Measurements from ENCODE around the gene LAMP2. TPM values are rescaled to one million over a fixed set of nuclear protein-coding genes. Genes with fewer than 3 reads are reported as not detected.
"Not testable (repeated sequence)": the region's sequence is repeated elsewhere in the genome, so short reads cannot be mapped to it uniquely, and the experiment has no call there.

LAMP2 gene
- total RNA-seq, 1 donor from 2014 or later = 146 TPM

GRCh38 chrX:120499301-120500072 is 30.4 kb upstream of the LAMP2 start:
- H3K27me3 ChIP-seq (ENCODE audit: insufficient read depth, low read length) = no peaks in the 10 kb centered on the region
- H2AFZ ChIP-seq (ENCODE audit: low read depth, low read length) = no peak overlapping the region
- no peaks in the 10 kb centered on the region for H3K27me3 Mint-ChIP-seq (ENCODE audit: low read depth, unreplicated experiment)
- H3K4me1 Mint-ChIP-seq (ENCODE audit: low read depth, unreplicated experiment) = no peaks in the 10 kb centered on the region
- H3K4me3 Mint-ChIP-seq (ENCODE audit: unreplicated experiment) = no peak overlapping the region
- no peak overlapping the region for H3K27ac ChIP-seq (ENCODE audit: low read depth, low read length)
- H3K4me3 ChIP-seq (ENCODE audit: insufficient read depth, low read depth, low read length) = no peak overlapping the region
- no peaks in the 10 kb centered on the region for H3K79me2 ChIP-seq (ENCODE audit: insufficient read depth, low read length)
- H3K9me3 Mint-ChIP-seq (ENCODE audit: unreplicated experiment) = no peaks in the 10 kb centered on the region
- H3K27ac Mint-ChIP-seq (ENCODE audit: unreplicated experiment) = no peak overlapping the region
- H3K9ac ChIP-seq (ENCODE audit: low read length) = no peak overlapping the region
- no peaks in the 10 kb centered on the region for H3K36me3 Mint-ChIP-seq (ENCODE audit: low read depth, unreplicated experiment)
- FAIRE-seq (peak; percentile 89), DNase-seq (ENCODE audit: low read depth) (no peak)
- no peaks in the 10 kb centered on the region for H4K20me1 ChIP-seq (ENCODE audit: insufficient read depth, low read length)
- no peak for TF ChIP-seq CTCF (IDR thresholded peaks at IDR 0.05; ENCODE audit: insufficient read depth, low read depth, low read length)
- TF ChIP-seq EZH2 (IDR thresholded peaks at IDR 0.05; ENCODE audit: insufficient read depth, low read length) = no peak
- H3K9me3 ChIP-seq (ENCODE audit: insufficient read depth, low read depth, low read length) = no peaks in the 10 kb centered on the region
- no peaks in the 10 kb centered on the region for H3K36me3 ChIP-seq (ENCODE audit: insufficient read depth, low read length)
- H3K4me1 ChIP-seq (ENCODE audit: insufficient read depth, low read length) = no peaks in the 10 kb centered on the region
- H3K4me2 ChIP-seq (ENCODE audit: low read length) = no peak overlapping the region

GRCh38 chrX:120490119-120490518 is 21.0 kb upstream of the LAMP2 start:
- H3K27ac Mint-ChIP-seq (ENCODE audit: unreplicated experiment); H3K4me2 ChIP-seq (ENCODE audit: low read length); H3K27me3 ChIP-seq (ENCODE audit: insufficient read depth, low read length); H4K20me1 ChIP-seq (ENCODE audit: insufficient read depth, low read length); FAIRE-seq; H3K79me2 ChIP-seq (ENCODE audit: insufficient read depth, low read length); H3K4me1 Mint-ChIP-seq (ENCODE audit: low read depth, unreplicated experiment); H3K36me3 Mint-ChIP-seq (ENCODE audit: low read depth, unreplicated experiment); H3K9me3 ChIP-seq (ENCODE audit: insufficient read depth, low read depth, low read length); H3K36me3 ChIP-seq (ENCODE audit: insufficient read depth, low read length); H3K4me3 ChIP-seq (ENCODE audit: insufficient read depth, low read depth, low read length); H3K4me1 ChIP-seq (ENCODE audit: insufficient read depth, low read length); H3K4me3 Mint-ChIP-seq (ENCODE audit: unreplicated experiment); H3K27me3 Mint-ChIP-seq (ENCODE audit: low read depth, unreplicated experiment); H3K9me3 Mint-ChIP-seq (ENCODE audit: unreplicated experiment); H3K27ac ChIP-seq (ENCODE audit: low read depth, low read length); H2AFZ ChIP-seq (ENCODE audit: low read depth, low read length); DNase-seq (ENCODE audit: low read depth); H3K9ac ChIP-seq (ENCODE audit: low read length): not testable (repeated sequence)

GRCh38 chrX:120486786-120487185 is 17.7 kb upstream of the LAMP2 start:
- Histone ChIP-seq H3K4me2 (ENCODE audit: low read length) (no peak overlapping the region), H3K9ac (ENCODE audit: low read length) (no peak overlapping the region), H3K4me1 (ENCODE audit: insufficient read depth, low read length) (no peaks in the 10 kb centered on the region), H3K36me3 (ENCODE audit: insufficient read depth, low read length) (no peaks in the 10 kb centered on the region), H3K79me2 (ENCODE audit: insufficient read depth, low read length) (no peaks in the 10 kb centered on the region), H3K9me3 (ENCODE audit: insufficient read depth, low read depth, low read length) (no peaks in the 10 kb centered on the region), H4K20me1 (ENCODE audit: insufficient read depth, low read length) (no peaks in the 10 kb centered on the region), H3K4me3 (ENCODE audit: insufficient read depth, low read depth, low read length) (no peak overlapping the region), H3K27ac (ENCODE audit: low read depth, low read length) (no peak overlapping the region), H2AFZ (ENCODE audit: low read depth, low read length) (no peak overlapping the region), H3K27me3 (ENCODE audit: insufficient read depth, low read length) (no peaks in the 10 kb centered on the region)
- no peak for FAIRE-seq
- H3K9me3 Mint-ChIP-seq (ENCODE audit: unreplicated experiment) = no peaks in the 10 kb centered on the region
- TF ChIP-seq CTCF (IDR thresholded peaks at IDR 0.05; ENCODE audit: insufficient read depth, low read depth, low read length) (no peak), EZH2 (IDR thresholded peaks at IDR 0.05; ENCODE audit: insufficient read depth, low read length) (no peak)
- H3K4me3 Mint-ChIP-seq (ENCODE audit: unreplicated experiment) = no peak overlapping the region
- no peak for DNase-seq (ENCODE audit: low read depth)
- H3K4me1 Mint-ChIP-seq (ENCODE audit: low read depth, unreplicated experiment) = no peaks in the 10 kb centered on the region
- no peaks in the 10 kb centered on the region for H3K27me3 Mint-ChIP-seq (ENCODE audit: low read depth, unreplicated experiment)
- no peaks in the 10 kb centered on the region for H3K36me3 Mint-ChIP-seq (ENCODE audit: low read depth, unreplicated experiment)
- H3K27ac Mint-ChIP-seq (ENCODE audit: unreplicated experiment) = no peak overlapping the region
